Stimulated activated CD4-positive, alpha-beta T cell treated with anti-CD3 and anti-CD28 coated beads, Interleukin-15, amount 100 ng/mL, for 1 hour (primary cell): Measurements from ENCODE around the gene PRPF8.
"Not testable (repeated sequence)": the region's sequence is repeated elsewhere in the genome, so short reads cannot be mapped to it uniquely, and the experiment has no call there.

Experiments
- DNase-seq, 2 donors: peaks; one replicate each; pipeline ENCODE4 v3.0.0-alpha.2; 2020; ENCODE audit warnings: low read depth in 1 of 2, low spot score in 1 of 2

Gene PRPF8

GRCh38 chr17:1716912-1717695 lies 32.4 kb upstream of the PRPF8 start:
- DNase-seq, result peak; percentile 52 to 56

- peak; percentile 99 to 100 for DNase-seq
These were observed 31.6 kb upstream of the PRPF8 start for GRCh38 chr17:1716076-1716911.

- DNase-seq, result no peak
These were observed 31.1 kb upstream of the PRPF8 start for GRCh38 chr17:1715803-1716075.

- DNase-seq, result peak in 1 of 2 donors; percentile 26
These were observed 30.5 kb upstream of the PRPF8 start for GRCh38 chr17:1714980-1715802.

GRCh38 chr17:1714427-1714979 lies 29.8 kb upstream of the PRPF8 start:
- no peak for DNase-seq

- no peak for DNase-seq
These were observed 29.3 kb upstream of the PRPF8 start for GRCh38 chr17:1713878-1714426.

- DNase-seq, result no peak
These were observed 28.7 kb upstream of the PRPF8 start for GRCh38 chr17:1713160-1713877.

GRCh38 chr17:1712271-1712670 lies 27.6 kb upstream of the PRPF8 start:
- no peak for DNase-seq

GRCh38 chr17:1711804-1712203 lies 27.1 kb upstream of the PRPF8 start:
- DNase-seq, result no peak

GRCh38 chr17:1710807-1711553 lies 26.3 kb upstream of the PRPF8 start:
- DNase-seq, result no peak

- no peak for DNase-seq
These were observed 25.5 kb upstream of the PRPF8 start, which contains the start of gene TLCD2 for GRCh38 chr17:1709971-1710806. TSS of gene TLCD2 (minus strand) at chr17:1710377. CDS start at chr17:1710242, 135 bp downstream.

GRCh38 chr17:1709403-1709951 lies 24.8 kb upstream of the PRPF8 start:
- no peak for DNase-seq

GRCh38 chr17:1708791-1709346 lies 24.2 kb upstream of the PRPF8 start:
- DNase-seq, result not testable (repeated sequence)

- no peak for DNase-seq
These were observed 22.4 kb upstream of the PRPF8 start for GRCh38 chr17:1707107-1707506.

GRCh38 chr17:1705004-1705403 lies 20.3 kb upstream of the PRPF8 start:
- no peak for DNase-seq

GRCh38 chr17:1703063-1703462 lies 18.4 kb upstream of the PRPF8 start:
- DNase-seq, result no peak

GRCh38 chr17:1699891-1700290 lies 15.2 kb upstream of the PRPF8 start:
- DNase-seq, result not testable (repeated sequence)

- no peak for DNase-seq
These were observed 13.0 kb upstream of the PRPF8 start for GRCh38 chr17:1697681-1698080.
